ENCODE measurements around the gene TECPR2. TPM values are rescaled to one million over a fixed set of nuclear protein-coding genes. Genes with fewer than 3 reads are reported as not detected.

The TECPR2 gene
- total RNA-seq, 3 donors from 2014 or later (not counting 1 experiment from before 2014, with no cell fraction given) = 10.8 to 18.6 (median 15.3) TPM

- Mint-ChIP-seq H3K4me1 (peaks cover 0 to 4% of the 10 kb centered on the region in 2 donors), H3K36me3 (no peaks in the 10 kb centered on the region), H3K27me3 (ENCODE audit: low read depth in 2 of 2) (no peaks in the 10 kb centered on the region), H3K9me3 (no peaks in the 10 kb centered on the region), H3K27ac (peak overlapping the region in 1 of 2 donors; percentile 51), H3K4me3 (no peak overlapping the region)
- Histone ChIP-seq H3K36me3 (ENCODE audit: control insufficient read depth, insufficient read depth, low read length) (peaks cover 19% of the 10 kb centered on the region), H3K27ac (ENCODE audit: low read length) (no peak overlapping the region), H3K4me1 (ENCODE audit: control insufficient read depth, insufficient read depth, low read length) (no peaks in the 10 kb centered on the region), H3K9me3 (ENCODE audit: control insufficient read depth, insufficient read depth, low read length) (no peaks in the 10 kb centered on the region), H3K4me3 (ENCODE audit: low read length) (no peak overlapping the region), H3K27me3 (ENCODE audit: control insufficient read depth, insufficient read depth, low read length) (no peaks in the 10 kb centered on the region)
- WGBS (ENCODE audit: insufficient coverage) = 93% methylated on average over 7 of the region's 7 CpGs
- TF ChIP-seq CTCF (IDR thresholded peaks at IDR 0.05) = no peak
- no peak for ATAC-seq
- no peak for DNase-seq
- intact Hi-C loops (cut with micrococcal nuclease) = no loop called here
Observed at GRCh38 chr14:102333390-102333789, 29.4 kb upstream of the TECPR2 start.

DNA sequence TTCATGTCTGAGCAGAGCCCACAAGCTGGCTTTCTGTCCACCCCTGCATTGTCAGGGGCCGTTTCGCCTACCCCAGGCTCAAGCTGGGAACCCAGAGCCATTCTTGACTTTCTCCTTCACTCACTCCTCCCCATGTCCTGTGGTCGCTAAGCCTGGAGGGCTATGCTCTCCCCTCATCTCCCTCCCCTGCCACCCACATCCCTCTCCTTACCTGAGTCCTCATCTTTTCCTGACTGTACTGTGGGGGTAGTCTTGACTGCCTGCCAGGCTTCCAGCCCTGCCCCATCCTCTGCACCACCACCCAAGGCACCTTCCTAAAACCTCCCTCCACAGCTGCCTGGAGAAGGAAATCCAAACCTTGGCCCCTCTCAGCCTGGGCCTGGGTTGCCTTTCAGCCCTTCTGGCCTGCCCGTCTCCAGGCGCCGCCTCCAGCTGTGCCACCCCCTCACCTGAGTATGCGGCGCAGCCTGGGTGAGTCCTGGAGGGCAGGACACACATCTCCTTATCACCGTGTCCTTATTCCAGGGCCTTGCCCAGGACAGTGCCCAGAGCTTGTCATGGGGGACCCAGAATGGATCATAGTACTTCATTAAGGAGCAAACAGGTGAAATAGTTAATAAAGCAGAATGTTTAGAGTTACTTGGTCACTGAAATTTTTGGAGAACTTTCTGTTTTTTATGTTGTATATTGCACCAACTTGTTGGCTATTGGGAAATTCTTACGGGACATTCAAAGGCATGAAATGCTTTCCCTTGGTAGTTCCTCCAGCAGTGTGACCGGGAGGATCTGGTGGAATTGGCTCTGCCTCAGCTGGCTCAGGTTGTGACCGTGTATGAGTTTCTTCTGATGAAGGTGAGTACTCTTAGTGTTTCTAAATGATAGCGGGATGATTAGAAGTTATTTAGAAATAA lies 28.7 kb upstream of the TECPR2 start:
- intact Hi-C loops (cut with micrococcal nuclease) = no loop called here
- Histone ChIP-seq H3K4me3 (ENCODE audit: low read length) (no peak overlapping the region), H3K27ac (ENCODE audit: low read length) (no peak overlapping the region), H3K9me3 (ENCODE audit: control insufficient read depth, insufficient read depth, low read length) (no peaks in the 10 kb centered on the region), H3K27me3 (ENCODE audit: control insufficient read depth, insufficient read depth, low read length) (no peaks in the 10 kb centered on the region), H3K4me1 (ENCODE audit: control insufficient read depth, insufficient read depth, low read length) (no peaks in the 10 kb centered on the region), H3K36me3 (ENCODE audit: control insufficient read depth, insufficient read depth, low read length) (peaks cover 22% of the 10 kb centered on the region)
- no peak for ATAC-seq
- peak overlapping the region in 1 of 2 donors; percentile 51 for H3K27ac Mint-ChIP-seq
- no peaks in the 10 kb centered on the region for H3K36me3 Mint-ChIP-seq
- no peak for TF ChIP-seq CTCF (IDR thresholded peaks at IDR 0.05)
- no peaks in the 10 kb centered on the region for H3K27me3 Mint-ChIP-seq (ENCODE audit: low read depth in 2 of 2)
- no peaks in the 10 kb centered on the region for H3K9me3 Mint-ChIP-seq
- WGBS (ENCODE audit: insufficient coverage) = 97% methylated on average over 12 of the region's 13 CpGs
- no peak for DNase-seq
- H3K4me3 Mint-ChIP-seq = no peak overlapping the region
- peaks cover 0 to 4% of the 10 kb centered on the region in 2 donors for H3K4me1 Mint-ChIP-seq

GRCh38 chr14:102335163-102335562 lies 27.6 kb upstream of the TECPR2 start:
- Histone ChIP-seq H3K9me3 (ENCODE audit: control insufficient read depth, insufficient read depth, low read length) (no peaks in the 10 kb centered on the region), H3K36me3 (ENCODE audit: control insufficient read depth, insufficient read depth, low read length) (peaks cover 24% of the 10 kb centered on the region), H3K4me3 (ENCODE audit: low read length) (no peak overlapping the region), H3K27me3 (ENCODE audit: control insufficient read depth, insufficient read depth, low read length) (no peaks in the 10 kb centered on the region), H3K27ac (ENCODE audit: low read length) (no peak overlapping the region), H3K4me1 (ENCODE audit: control insufficient read depth, insufficient read depth, low read length) (no peaks in the 10 kb centered on the region)
- intact Hi-C loops (cut with micrococcal nuclease) = no loop called here
- Mint-ChIP-seq H3K4me3 (no peak overlapping the region), H3K4me1 (peaks cover 0 to 4% of the 10 kb centered on the region in 2 donors), H3K27ac (no peak overlapping the region), H3K27me3 (ENCODE audit: low read depth in 2 of 2) (no peaks in the 10 kb centered on the region), H3K9me3 (no peaks in the 10 kb centered on the region), H3K36me3 (no peaks in the 10 kb centered on the region)
- ATAC-seq (no peak), DNase-seq (no peak)
- TF ChIP-seq CTCF (IDR thresholded peaks at IDR 0.05) = no peak
- 93% methylated on average over 7 of the region's 7 CpGs for WGBS (ENCODE audit: insufficient coverage)

Measured in natural killer cell (primary cell).